CD8-positive, alpha-beta memory T cell (primary cell): Measurements from ENCODE around the gene CACNA1D. TPM values are rescaled to one million over a fixed set of nuclear protein-coding genes. Genes with fewer than 3 reads are reported as not detected.

Source experiments
- CTCF ChIA-PET: fragments of 350-600 bp; sonication (Branson Sonifier 250); formaldehyde crosslinking; loops from one replicate; lab custom pipeline; 2021; ENCODE audit warnings: antibody characterized with exemption; lab: Charles Lee
- POLR2A ChIA-PET: fragments of 350-600 bp; sonication (Branson Sonifier 250); formaldehyde crosslinking; loops from one replicate; lab custom pipeline; 2021; ENCODE audit warnings: antibody characterized with exemption; lab: Charles Lee
- DNase-seq, 5 donors: peaks; one replicate each; pipeline versions ENCODE4 v3.0.0 to v3.0.0-alpha.2; 2020 to 2022; ENCODE audit warnings: mixed read lengths in 1 of 5
- H3K27ac ChIP-seq: one replicate; pipeline ENCODE4 v1.7.0; 2013; ENCODE audit warnings: low read depth, mild to moderate bottlenecking, low read length, moderate library complexity
- H3K27me3 ChIP-seq: 2 replicates; pipeline ENCODE4 v1.7.0; 2013; ENCODE audit warnings: low read length, mild to moderate bottlenecking; ENCODE audit not compliant: insufficient read depth, poor library complexity, severe bottlenecking
- H3K36me3 ChIP-seq: 2 replicates; pipeline ENCODE4 v1.7.0; 2013; ENCODE audit warnings: mild to moderate bottlenecking, low read length, moderate library complexity; ENCODE audit not compliant: insufficient read depth
- H3K4me1 ChIP-seq: 2 replicates; pipeline ENCODE4 v1.7.0; 2013; ENCODE audit warnings: mild to moderate bottlenecking, low read length, moderate library complexity; ENCODE audit not compliant: insufficient read depth
- H3K4me3 ChIP-seq: 2 replicates; pipeline ENCODE4 v1.7.0; 2013; ENCODE audit warnings: mild to moderate bottlenecking, low read length
- H3K9me3 ChIP-seq: 2 replicates; pipeline ENCODE4 v1.7.0; 2013; ENCODE audit warnings: mild to moderate bottlenecking, low read length
- H3K27ac Mint-ChIP-seq, 8 donors: one replicate each; pipeline ENCODE4 v1.8.0; 2020 to 2021; ENCODE audit warnings: mixed read lengths in 8 of 8, mild to moderate bottlenecking in 6 of 8, inconsistent platforms in 3 of 8, moderate library complexity in 3 of 8
- H3K27me3 Mint-ChIP-seq, 2 donors: one replicate each; pipeline ENCODE4 v1.8.0; 2020 to 2021; ENCODE audit warnings: mixed read lengths in 2 of 2, mild to moderate bottlenecking in 1 of 2, moderate library complexity in 1 of 2
- H3K36me3 Mint-ChIP-seq, 3 donors: one replicate each; pipeline ENCODE4 v1.8.0; 2020 to 2021; ENCODE audit warnings: mixed read lengths in 3 of 3, inconsistent platforms in 1 of 3, mild to moderate bottlenecking in 1 of 3
- H3K4me1 Mint-ChIP-seq, 3 donors: one replicate each; pipeline ENCODE4 v1.8.0; 2020 to 2021; ENCODE audit warnings: mixed read lengths in 3 of 3, inconsistent platforms in 1 of 3, mild to moderate bottlenecking in 1 of 3
- H3K4me3 Mint-ChIP-seq, 7 donors: one replicate each; pipeline ENCODE4 v1.8.0; 2020 to 2021; ENCODE audit warnings: mixed read lengths in 7 of 7, mild to moderate bottlenecking in 6 of 7, moderate library complexity in 4 of 7, inconsistent platforms in 2 of 7
- H3K9me3 Mint-ChIP-seq, 5 donors: one replicate each; pipeline ENCODE4 v1.8.0; 2020 to 2022; ENCODE audit warnings: mixed read lengths in 5 of 5, mild to moderate bottlenecking in 3 of 5, moderate library complexity in 2 of 5, inconsistent platforms in 1 of 5
- polyA plus RNA-seq: library from polyadenylated mRNA; unstranded; fragments of 300-500 nt; fragmentation: Illumina TruSeq; gene quantifications from one replicate; pipeline ENCODE4 v1.2.3, GENCODE V29; 2021
- total RNA-seq, 2 experiments: library from RNA; stranded (reverse); gene quantifications; one replicate each; pipeline ENCODE4 v1.2.3, GENCODE V29; 2021

The CACNA1D gene
- total and polyA plus RNA-seq, 3 experiments from 2014 or later, result 0.02 to 0.78 (median 0.26) TPM

DNA sequence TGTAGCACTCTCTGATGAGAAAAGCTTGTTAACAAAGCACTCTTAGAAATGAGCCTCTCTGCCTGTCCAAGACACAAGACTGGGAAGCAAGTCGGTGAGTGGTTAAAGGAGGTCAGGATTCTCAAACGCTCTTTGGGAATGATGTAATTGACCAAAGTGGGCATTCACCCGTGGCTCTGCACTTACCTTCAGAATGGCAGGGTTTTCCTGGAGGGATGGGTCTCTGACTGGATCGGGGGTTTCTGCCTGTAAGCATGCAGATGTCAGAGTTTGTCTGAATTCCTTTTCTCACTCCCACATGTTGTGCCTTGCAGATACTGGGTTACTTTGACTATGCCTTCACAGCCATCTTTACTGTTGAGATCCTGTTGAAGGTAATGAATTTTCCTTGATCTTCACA, 245.6 kb downstream of the CACNA1D start:
- Mint-ChIP-seq H3K27ac (no peak overlapping the region), H3K27me3 (peaks cover 3 to 13% of the 10 kb centered on the region in 2 donors), H3K4me3 (no peak overlapping the region), H3K36me3 (no peaks in the 10 kb centered on the region), H3K4me1 (no peaks in the 10 kb centered on the region), H3K9me3 (no peaks in the 10 kb centered on the region)
- ChIA-PET POLR2A (no interaction called here), CTCF (no interaction called here)
- no peak for DNase-seq
- Histone ChIP-seq H3K4me3 (no peak overlapping the region), H3K27me3 (no peaks in the 10 kb centered on the region), H3K4me1 (no peaks in the 10 kb centered on the region), H3K36me3 (no peaks in the 10 kb centered on the region), H3K27ac (no peak overlapping the region), H3K9me3 (no peaks in the 10 kb centered on the region)

DNA sequence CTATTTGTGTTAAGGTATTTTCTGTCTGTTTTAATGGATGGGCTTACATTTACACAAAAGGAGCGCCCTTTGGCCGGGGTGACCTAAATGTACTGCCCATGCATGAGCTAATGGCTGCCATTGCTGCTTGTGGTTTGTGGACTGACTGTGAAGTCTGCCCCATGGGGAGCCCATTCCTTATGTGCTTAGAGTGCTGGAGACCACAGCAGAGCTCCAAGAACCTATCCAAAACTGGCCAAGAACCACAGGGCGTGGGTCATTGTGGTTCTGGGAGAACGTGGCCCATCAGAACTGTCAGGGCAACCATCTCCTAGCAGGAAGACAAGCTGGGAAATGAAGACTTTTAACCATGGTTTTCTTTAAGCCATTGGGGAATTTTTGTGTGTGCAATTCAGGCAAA, 246.5 kb downstream of the CACNA1D start:
- POLR2A ChIA-PET, result no interaction called here
- Mint-ChIP-seq H3K27me3 (peaks cover 1 to 13% of the 10 kb centered on the region in 2 donors), H3K4me1 (no peaks in the 10 kb centered on the region), H3K36me3 (no peaks in the 10 kb centered on the region), H3K27ac (no peak overlapping the region), H3K4me3 (no peak overlapping the region), H3K9me3 (no peaks in the 10 kb centered on the region)
- H3K4me1 ChIP-seq, result no peaks in the 10 kb centered on the region
- no peaks in the 10 kb centered on the region for H3K27me3 ChIP-seq
- H3K27ac ChIP-seq, result no peak overlapping the region
- no peak for DNase-seq
- no peak overlapping the region for H3K4me3 ChIP-seq
- H3K36me3 ChIP-seq, result no peaks in the 10 kb centered on the region
- no peaks in the 10 kb centered on the region for H3K9me3 ChIP-seq
- CTCF ChIA-PET, result no interaction called here

DNA sequence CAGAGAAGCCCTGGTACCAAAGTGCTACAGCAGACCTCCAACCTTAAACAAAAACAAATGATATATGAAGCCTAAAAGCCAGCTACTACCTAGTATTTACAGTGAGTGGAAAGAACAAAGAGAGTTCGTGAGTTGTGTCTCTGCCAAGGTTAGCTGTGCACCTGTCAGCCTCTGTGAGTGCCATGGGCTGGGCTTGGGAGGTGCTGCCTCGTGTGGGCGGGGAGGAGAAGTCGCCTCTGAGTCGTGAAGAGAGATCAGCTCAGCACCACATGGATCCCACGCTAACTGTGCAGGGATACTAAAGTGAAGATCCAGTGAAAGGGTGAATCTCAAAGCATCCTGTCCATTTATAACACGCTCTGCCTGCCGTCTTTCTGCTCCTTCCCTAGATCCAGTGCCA, 249.9 kb downstream of the CACNA1D start:
- no peaks in the 10 kb centered on the region for H3K9me3 Mint-ChIP-seq
- Histone ChIP-seq H3K27me3 (no peaks in the 10 kb centered on the region), H3K36me3 (no peaks in the 10 kb centered on the region), H3K4me1 (no peaks in the 10 kb centered on the region), H3K9me3 (no peaks in the 10 kb centered on the region), H3K4me3 (no peak overlapping the region), H3K27ac (no peak overlapping the region)
- no peak for DNase-seq
- peak overlapping the region in 1 of 8 donors; percentile 63 for H3K27ac Mint-ChIP-seq
- H3K36me3 Mint-ChIP-seq, result no peaks in the 10 kb centered on the region
- peaks cover 4 to 12% of the 10 kb centered on the region in 2 donors for H3K27me3 Mint-ChIP-seq
- POLR2A ChIA-PET, result no interaction called here
- CTCF ChIA-PET, result no interaction called here
- H3K4me1 Mint-ChIP-seq, result no peaks in the 10 kb centered on the region
- no peak overlapping the region for H3K4me3 Mint-ChIP-seq

DNA sequence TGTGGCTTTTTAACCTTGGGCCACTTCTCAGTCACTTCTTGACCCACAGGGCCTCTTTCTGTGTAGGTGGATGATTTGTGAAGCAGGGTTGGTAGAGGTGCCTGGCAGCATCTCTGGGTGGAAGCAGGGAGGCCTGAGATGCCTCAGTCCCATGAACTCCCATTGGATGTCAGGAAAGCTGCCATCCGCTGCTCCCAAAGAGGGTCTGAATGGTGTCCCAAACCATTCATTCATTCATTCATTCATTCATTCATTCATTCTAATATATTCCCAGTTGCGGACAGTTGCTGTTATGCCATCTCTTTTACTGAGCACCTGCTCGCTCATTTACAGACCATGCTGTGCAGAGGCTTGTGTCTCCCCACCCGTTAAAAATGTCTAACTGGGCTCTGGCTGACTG, 253.1 kb downstream of the CACNA1D start:
- Mint-ChIP-seq H3K27me3 (peaks cover 0 to 7% of the 10 kb centered on the region in 2 donors), H3K36me3 (no peaks in the 10 kb centered on the region), H3K9me3 (no peaks in the 10 kb centered on the region), H3K4me1 (peaks cover 2 to 9% (median 3%) of the 10 kb centered on the region in 3 donors), H3K27ac (no peak overlapping the region), H3K4me3 (no peak overlapping the region)
- H3K4me1 ChIP-seq, result no peaks in the 10 kb centered on the region
- DNase-seq, result no peak
- H3K4me3 ChIP-seq, result no peak overlapping the region
- H3K27ac ChIP-seq, result no peak overlapping the region
- no peaks in the 10 kb centered on the region for H3K27me3 ChIP-seq
- ChIA-PET CTCF (no interaction called here), POLR2A (no interaction called here)
- H3K9me3 ChIP-seq, result no peaks in the 10 kb centered on the region
- H3K36me3 ChIP-seq, result no peaks in the 10 kb centered on the region

DNA sequence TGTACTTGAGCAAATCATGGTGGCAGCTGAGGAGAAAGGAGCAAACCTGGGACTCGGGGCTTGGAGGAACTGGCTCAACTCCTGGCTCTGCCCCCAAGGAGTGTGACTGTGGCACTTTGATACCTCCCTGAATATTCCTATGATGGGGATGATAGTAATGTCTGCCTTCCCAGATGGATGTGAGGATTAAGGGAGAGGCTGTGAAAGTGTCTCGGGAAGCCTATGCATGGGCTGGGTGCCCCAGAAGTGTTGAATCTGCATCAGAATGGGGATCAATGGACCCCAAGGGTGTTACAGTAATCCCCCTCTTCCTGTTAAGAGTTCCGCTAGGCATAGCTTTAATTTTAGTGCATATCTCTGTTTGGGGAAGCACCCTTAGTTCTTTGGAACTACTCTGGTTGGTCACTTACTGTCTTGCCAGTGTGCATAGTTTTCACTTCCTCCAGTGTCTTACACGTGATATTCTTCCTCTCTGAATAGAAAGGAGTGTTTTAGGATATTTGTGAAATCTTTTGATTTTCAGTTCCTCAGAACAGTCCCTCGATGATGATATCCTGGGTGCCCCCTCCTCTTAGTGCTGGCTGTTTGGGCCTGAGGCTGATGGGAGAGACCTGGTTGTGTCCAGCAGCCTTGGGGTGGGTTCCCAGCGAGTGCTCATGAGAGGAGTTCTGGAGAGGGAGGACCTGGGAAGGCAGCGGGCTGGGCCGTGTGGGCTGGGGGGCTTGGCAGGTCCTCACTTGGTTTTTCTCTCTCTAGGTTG, 254.3 kb downstream of the CACNA1D start:
- Mint-ChIP-seq H3K27ac (no peak overlapping the region), H3K9me3 (no peaks in the 10 kb centered on the region), H3K4me3 (no peak overlapping the region), H3K36me3 (no peaks in the 10 kb centered on the region), H3K27me3 (peaks cover 0 to 7% of the 10 kb centered on the region in 2 donors), H3K4me1 (peaks cover 8 to 18% (median 10%) of the 10 kb centered on the region in 3 donors)
- no peak overlapping the region for H3K4me3 ChIP-seq
- ChIA-PET CTCF (no interaction called here), POLR2A (no interaction called here)
- H3K4me1 ChIP-seq, result peaks cover 5% of the 10 kb centered on the region
- no peaks in the 10 kb centered on the region for H3K36me3 ChIP-seq
- no peaks in the 10 kb centered on the region for H3K27me3 ChIP-seq
- H3K9me3 ChIP-seq, result no peaks in the 10 kb centered on the region
- no peak overlapping the region for H3K27ac ChIP-seq
- no peak for DNase-seq

DNA sequence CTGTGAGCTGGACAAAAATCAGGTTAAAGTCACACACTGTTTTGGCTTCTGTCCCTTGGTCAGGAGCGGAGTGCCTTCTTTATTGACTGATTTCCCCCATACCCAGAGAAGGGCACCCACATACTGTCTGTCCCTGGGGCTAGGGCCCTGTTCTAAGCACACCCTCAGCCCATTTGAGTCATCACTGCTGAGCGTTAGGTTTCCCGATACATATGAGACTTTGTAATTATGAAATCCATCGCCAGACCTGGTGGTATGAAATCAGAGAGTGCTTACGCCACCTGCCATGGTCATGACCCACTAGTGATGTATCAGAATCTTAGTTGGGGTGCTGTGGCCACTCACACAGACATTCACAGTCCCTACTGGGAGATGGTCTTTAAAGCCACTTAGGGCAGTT, 255.0 kb downstream of the CACNA1D start:
- Mint-ChIP-seq H3K4me3 (no peak overlapping the region), H3K4me1 (peaks cover 14 to 26% (median 17%) of the 10 kb centered on the region in 3 donors), H3K27ac (no peak overlapping the region), H3K36me3 (no peaks in the 10 kb centered on the region), H3K27me3 (peaks cover 0 to 7% of the 10 kb centered on the region in 2 donors), H3K9me3 (no peaks in the 10 kb centered on the region)
- Histone ChIP-seq H3K4me1 (peaks cover 5% of the 10 kb centered on the region), H3K9me3 (no peaks in the 10 kb centered on the region), H3K27me3 (no peaks in the 10 kb centered on the region), H3K36me3 (no peaks in the 10 kb centered on the region), H3K4me3 (no peak overlapping the region), H3K27ac (no peak overlapping the region)
- DNase-seq, result no peak
- CTCF ChIA-PET, result no interaction called here
- POLR2A ChIA-PET, result no interaction called here

DNA sequence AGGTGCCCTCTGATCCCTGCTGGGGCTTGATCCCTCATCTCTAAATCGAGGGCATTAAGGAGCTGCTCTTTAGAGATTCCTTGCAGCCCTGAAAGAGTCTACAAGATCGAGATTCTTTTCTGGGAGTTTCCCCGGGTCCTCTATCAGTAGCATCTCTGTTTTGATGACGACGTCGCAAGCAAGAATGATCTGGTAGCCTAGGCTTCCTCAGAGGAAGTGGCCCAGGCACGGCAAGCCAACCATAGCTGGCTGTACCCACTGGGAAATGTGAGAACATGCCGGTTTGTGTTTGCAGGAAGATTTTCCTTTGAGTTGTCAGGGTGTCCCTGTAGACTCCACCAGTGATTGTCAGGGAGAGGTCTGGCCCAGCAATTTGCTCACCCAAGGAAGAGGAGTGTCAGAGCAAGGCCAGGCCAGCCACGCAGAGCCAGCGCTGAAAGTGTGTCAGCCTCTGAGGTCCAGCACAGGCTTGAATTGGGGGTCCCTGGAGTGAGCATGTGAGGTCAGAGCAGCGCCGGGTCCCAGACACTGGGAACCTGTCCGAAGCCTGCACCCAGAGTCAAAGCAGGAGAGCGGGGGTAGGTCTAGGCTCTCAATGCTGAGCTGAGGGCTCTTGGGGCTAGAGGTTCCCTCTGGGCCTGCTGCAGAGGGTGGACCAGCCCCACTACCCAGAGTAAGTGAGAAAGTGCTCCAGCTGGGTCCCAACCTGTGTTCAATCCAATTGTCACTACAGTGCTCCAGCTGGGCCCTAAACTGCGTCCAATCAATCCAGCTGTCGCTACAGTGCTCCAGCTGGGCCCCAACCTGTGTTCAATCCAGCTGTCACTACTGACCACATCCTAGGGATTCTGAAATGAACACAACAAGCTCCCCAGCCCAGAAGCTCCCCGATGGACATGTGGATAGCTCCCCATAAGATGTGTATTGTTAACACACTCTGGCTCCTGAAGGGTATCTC, 256.1 kb downstream of the CACNA1D start:
- Mint-ChIP-seq H3K27me3 (peaks cover 0 to 7% of the 10 kb centered on the region in 2 donors), H3K27ac (peak overlapping the region in 3 of 8 donors; percentile 21 to 44 (median 21)), H3K36me3 (no peaks in the 10 kb centered on the region), H3K4me3 (peak overlapping the region in 1 of 7 donors; percentile 18), H3K9me3 (no peaks in the 10 kb centered on the region), H3K4me1 (peaks cover 17 to 36% (median 19%) of the 10 kb centered on the region in 3 donors)
- Histone ChIP-seq H3K9me3 (no peaks in the 10 kb centered on the region), H3K4me1 (peaks cover 5% of the 10 kb centered on the region), H3K27me3 (no peaks in the 10 kb centered on the region), H3K4me3 (no peak overlapping the region), H3K27ac (no peak overlapping the region), H3K36me3 (no peaks in the 10 kb centered on the region)
- DNase-seq, result peak in 1 of 5 donors; percentile 5
- CTCF ChIA-PET, result no interaction called here
- POLR2A ChIA-PET, result no interaction called here
